Hindlimb muscle (tissue), 1 donor: ENCODE results near the gene FAM171A1. TPM values are rescaled to one million over a fixed set of nuclear protein-coding genes. Genes with fewer than 3 reads are reported as not detected.
"Not testable (repeated sequence)": the region's sequence is repeated elsewhere in the genome, so short reads cannot be mapped to it uniquely, and the experiment has no call there.

Experiments
- DNase-seq: peaks from one replicate; pipeline ENCODE4 v3.0.0-alpha.2; 2013
- polyA plus RNA-seq: library from polyadenylated mRNA; unstranded; fragments of 120-200 nt; gene quantifications from one replicate; pipeline ENCODE4 v1.2.1, GENCODE V29; 2013; ENCODE audit not compliant: insufficient read length

FAM171A1 gene
- polyA plus RNA-seq, 1 donor: 28.8 TPM

DNA sequence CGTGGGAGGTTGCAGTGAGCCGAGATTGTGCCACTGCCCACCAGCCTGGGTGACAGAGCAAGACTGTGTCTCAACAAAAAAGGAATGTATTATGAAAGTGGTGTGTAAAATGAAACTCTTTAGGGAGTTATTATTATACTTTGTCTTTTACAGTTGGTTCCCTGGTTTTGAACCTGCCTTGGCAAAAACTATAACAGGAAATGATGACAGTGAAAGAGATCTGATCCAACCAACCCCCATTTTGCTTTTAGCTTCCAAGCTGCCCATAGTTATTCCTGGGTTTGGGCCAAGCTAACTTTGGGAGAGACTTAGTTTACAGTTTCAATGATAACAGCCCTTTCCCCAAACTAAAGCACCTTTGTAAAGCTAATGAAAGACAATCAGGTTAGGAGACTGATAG is 168.4 kb downstream of the FAM171A1 start:
- no peak for DNase-seq

DNA sequence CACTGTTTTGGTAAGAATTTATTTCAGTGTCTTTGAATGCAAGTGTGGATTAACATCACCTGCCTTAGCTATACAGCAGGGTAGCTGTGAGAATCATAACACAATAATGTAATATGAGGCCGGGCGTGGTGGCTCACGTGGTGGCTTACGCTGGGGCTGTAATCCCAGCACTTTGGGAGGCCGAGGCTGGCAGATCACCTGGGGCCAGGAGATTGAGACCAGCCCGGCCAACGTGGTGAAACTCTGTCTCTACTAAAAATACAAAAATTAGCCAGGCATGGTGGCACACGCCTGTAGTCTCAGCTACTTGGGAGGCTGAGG is 168.8 kb downstream of the FAM171A1 start:
- DNase-seq: not testable (repeated sequence)

DNA sequence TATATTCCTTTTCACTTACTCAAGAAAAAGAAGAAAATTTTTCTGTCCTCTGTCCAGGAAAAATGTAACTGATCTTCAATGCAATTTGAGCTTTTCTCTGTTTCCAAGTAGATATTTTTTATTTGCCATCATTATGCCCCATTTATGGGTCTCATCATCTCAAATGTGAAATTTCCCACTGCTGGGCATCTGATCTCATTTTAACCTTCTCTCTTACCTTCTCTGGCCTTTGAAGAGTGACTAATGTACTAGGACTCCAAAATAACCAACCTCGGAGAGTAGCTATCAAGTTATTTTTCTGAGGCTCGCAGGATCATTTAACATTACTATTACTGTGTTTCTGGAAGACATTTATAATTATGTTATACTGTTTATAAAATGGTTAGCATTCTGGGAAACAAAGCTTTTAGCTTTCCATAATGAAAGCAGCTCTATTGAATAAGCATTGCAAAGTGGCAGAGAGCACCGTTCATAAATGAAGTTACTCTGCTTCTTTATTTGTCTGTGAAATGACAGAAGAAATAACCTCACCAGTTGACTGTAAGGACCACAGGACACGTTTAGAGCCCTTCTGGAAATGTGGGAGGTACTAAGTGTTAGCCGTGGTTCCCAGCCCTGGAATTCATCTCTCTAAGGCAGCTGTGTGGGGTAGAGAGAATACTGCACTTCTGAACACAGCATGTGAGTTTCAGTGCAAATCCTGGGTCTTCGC is 169.3 kb downstream of the FAM171A1 start:
- no peak for DNase-seq

DNA sequence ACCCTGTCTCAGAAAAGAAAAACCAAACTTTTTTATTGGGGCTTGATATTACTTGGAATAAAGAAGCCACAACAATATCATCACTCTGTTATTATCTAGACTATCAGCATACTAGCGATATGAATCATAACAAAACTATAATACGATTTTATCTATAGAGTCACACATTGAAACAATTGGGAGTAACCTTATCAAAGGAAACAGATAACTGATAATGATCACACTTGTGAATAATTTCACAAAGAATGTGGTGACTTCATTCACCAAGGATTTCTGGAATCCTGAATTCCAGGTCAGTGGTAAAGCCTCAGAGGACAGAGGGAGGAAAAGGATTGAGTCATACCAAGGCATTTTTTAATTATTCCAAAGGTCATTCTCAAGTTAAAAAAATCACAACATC is 170.5 kb downstream of the FAM171A1 start:
- DNase-seq: no peak

DNA sequence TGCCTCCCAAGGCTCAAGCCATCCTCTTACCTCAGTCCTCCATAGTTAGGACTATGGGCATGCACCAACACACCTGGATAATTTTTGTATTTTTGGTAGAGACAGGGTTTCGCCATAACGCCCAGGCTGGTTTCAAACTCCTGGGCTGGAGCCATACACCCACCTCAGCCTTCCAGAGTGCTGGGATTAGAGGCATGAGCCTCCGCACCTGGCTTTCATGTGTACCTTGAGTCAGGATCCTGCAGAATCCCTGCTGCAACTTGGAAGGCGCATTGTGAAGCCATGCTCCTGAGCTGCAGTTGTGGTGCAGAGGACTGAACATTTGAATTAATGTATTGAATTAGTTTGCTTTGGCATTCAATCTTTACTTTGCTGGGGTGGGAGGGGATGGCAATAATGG is 173.2 kb downstream of the FAM171A1 start:
- no peak for DNase-seq

DNA sequence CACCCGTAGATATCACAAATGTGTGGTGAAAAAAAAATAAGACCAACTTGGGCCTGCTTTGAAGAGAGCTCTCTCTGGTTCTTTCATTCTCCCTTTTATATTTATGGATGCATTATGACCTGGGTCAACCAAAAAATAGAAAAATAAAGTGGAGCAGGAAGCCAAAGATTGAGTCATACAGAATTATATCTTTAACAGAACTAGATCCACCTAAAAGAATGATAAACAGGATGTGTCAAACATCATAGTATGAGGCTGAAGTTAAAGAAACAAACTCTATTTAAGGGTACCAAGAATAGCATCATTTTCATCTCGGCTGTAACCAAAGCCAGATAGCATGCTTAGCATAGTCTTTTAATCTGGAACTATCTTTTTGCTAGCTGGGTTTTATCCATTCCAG is 173.8 kb downstream of the FAM171A1 start:
- DNase-seq: no peak

DNA sequence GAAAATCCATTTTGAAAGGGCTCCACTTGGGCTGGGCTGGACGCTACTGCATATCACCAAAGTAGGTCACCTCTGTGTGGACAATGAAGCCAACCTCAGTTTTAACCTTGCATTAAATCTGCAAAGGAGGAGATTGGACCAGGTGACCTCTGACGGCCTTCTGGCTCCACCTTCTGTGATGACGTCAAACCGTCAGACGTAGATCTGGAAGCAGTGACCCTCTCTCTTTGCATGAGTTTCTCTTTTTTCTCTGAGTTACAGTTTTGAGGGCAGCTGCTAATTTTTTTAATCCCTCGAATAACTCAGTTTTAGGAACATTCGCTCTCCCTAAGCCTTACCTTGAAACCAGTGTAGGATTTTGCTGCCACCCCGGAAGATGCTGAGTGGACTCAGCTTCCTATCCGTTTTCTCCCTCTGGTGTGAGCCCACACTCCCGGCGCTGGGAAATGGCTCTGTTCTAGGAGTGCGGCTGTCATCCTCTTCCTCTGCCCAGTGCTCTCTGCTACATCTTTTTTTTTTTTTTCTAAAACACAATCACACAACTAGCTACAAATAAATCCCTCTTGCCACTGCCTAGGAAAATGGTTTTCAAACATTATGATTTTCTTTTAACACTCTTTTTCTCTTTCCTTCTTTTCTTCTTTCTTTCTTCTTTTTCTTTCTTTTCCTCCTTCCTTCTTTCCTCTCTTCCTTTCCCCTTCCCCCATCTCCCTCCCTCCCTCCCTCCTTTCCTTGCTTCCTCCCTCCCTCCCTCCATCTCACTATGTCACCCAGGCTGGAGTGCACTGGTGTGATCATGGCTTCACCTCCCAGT is 174.9 kb downstream of the FAM171A1 start:
- DNase-seq: no peak

DNA sequence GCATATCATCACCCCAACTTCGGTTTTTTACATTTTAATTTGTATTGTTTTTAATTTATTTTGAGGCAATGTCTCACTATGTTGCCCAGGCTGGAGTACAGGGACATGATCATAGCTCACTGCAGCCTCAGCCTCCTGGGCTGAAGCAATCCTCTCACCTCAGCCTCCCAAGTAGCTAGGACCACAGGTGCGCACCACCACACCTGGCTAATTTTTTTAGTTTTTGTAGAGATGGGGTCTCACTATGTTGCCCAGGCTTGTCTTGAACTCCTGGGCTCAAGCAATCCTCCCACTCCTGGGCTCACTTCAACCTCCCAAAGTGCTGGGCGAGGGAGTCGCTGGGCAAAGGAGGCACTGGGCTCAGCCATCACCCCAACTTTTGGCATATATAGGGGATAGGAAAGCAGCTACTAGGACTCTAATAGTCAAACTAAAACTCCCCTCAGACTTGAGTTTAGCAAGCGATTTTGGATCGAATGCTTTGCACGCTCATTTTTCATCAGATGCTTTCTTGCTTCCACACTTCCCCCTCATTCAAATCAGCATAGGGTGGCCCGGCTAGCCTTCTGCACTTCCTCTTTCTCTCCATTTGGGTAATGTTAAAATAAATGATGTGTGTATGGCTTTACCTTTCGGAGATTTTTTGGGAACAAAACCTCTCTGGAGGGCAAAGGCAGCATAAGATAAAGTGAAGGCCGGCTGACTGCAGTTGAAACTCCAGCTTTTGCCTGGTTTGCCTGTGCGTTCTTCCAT is 181.8 kb downstream of the FAM171A1 start:
- no peak for DNase-seq

DNA sequence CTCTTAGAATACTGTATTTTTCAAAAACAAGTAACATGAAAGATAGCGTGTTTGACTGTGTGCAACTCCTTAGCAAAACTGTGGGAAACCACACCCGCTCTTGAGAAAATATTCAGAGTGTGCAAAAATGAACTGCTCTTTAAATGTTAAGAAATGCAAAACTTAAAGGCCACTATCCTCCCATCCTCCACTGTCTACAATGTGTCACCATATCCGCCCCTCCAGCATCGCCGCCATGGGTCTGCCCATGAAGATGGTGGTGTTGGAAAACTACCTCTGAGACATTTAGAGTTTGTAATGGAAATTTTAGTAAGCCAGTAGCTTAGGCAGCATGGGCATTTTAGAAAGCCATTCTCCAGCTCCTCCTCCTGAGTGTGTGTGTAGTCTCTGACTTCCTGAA is 182.5 kb downstream of the FAM171A1 start:
- no peak for DNase-seq

DNA sequence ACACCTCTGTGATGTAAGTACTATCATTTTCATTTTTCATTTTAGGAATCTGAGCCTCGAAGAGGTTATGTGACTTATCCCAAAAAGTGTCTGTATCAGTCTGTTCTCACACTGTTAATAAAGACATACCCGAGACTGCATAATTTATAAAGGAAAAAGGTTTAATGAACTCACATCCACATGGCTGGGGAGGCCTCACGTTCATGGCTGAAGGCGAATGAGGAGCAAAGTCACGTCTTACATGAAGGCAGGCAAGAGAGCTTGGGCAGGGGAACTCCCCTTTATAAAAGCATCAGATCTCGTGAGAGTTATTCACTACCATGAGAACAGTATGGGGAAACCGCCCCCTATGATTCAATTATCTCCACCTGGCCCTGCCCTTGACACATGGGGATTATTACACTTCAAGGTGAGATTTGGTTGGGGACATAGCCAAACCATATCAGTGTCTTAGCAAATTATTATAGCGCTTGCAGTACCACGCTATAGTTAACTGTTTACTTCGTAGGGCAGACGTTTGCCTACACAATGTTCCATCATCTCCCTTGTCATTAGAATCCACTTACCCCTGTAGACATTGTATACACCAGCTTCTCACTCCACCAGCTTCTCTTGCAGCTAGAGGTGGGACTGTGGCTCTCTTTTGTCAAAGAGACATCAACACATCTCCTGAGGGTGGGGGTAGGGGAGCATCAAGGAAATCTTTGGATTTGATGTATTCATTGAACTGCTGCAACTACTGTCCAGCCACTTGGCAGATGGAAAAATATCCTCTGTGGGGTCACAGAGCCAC is 187.2 kb downstream of the FAM171A1 start:
- no peak for DNase-seq

DNA sequence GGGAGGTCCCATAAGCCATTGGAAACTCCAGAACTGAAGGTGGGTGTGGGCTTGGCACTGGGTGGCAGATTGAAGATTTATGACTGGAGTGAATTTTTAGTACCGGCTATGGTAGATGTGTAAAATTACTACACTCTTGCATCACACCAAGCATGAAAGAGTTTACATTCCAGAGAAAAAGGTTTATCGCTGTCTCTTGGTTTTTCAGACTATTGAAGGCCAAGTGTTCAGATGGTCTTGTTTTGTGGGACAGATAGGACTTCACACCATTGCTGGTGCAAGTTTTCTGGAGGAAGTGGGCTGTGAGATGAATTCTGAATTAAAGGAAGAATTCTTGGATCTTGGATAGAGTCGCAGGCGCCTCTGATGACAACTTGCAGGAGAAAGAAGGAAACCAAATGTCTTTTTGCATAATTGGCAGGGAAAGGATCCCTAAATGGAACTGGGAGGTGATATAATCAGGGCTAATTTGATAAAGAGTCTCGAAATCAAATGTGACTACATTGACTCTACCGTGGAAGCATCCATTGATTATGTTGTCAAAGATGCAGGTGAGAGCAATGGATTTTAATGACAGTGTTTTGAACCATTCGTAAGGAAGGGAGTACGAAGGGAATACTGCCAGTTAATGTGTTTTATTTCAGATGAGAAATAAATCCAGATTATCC is 188.4 kb downstream of the FAM171A1 start:
- no peak for DNase-seq

DNA sequence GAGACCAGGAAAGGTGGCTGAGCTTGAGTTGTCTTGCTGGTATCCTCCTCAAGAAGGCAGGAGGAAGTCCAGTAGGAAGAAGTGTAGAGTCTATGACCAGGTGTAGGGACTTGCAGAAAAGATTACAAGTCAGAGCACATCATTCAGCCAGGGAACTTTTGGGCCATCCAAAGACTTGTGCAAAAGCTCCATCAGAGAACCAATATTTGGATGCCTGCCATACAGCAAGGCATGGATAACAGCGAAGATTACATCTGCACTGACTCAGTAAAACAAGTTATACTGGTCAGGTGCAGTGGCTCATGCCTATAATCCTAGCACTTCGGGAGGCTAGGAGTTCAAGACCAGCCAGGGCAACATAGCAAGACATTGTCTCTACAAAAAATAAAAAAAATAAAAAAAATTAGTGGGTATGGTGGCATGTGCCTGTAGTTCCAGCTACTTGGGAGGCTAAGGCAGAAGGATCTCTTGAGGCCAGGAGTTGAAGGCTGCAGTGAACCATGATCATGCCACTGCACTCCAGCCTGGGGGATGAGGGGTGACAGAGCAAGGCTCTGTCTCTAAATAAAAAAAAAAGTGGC is 189.4 kb downstream of the FAM171A1 start:
- DNase-seq: no peak

DNA sequence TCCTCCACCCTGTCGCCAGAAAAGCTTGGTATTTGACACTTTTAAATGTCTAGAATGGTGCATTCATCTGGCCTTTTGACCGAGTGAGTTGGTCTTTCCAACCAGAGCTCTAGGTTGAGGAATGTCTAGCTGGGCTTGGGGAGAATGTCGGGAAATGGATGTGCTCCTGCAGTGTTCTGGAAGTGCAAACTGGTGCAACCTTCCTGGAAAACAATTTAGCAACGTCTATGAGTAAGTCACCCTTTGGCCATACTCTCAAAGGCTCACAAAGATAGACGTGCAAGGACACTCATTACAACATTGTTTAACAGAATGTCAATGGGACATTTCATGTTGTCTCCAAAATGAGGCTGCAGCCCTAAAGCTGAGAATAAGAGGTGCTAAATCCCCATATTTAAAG is 190.4 kb downstream of the FAM171A1 start:
- DNase-seq: no peak

DNA sequence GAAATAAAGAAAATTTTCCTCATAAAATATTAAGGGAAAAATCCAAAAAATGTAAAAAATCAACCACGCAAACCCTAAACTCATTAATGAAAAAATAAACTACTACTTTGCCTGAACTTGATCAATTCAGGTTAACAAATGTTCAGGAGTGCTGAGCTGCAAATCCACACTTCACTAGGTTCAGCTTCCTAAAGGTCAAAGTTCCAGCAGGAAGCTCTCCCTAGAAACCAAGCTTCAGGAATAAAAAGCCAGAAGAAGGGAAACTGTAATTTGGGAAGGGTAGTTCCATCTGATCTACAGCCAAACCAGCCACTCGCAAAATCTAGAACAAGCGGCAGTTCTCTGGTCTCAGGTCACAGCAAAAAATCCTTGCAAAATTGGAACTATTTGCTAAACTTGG is 194.8 kb downstream of the FAM171A1 start:
- DNase-seq: no peak

DNA sequence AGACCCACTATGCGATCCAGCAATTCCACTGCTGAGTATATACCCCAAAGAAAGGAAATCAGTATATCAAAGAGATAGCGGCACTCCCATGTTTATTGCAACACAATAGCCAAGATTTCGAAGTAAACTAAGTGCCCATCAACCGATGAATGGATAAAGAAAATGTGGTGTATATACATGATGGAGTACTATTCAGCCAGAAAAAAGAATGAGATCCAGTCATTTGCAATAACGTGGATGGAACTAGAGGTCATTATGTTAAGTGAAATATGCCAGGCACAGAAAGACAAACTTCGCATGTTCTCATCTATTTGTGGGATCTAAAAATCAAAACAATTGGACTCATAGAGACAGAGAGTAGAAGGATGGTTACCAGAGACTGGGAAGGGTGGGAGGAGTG is 195.5 kb downstream of the FAM171A1 start:
- no peak for DNase-seq

DNA sequence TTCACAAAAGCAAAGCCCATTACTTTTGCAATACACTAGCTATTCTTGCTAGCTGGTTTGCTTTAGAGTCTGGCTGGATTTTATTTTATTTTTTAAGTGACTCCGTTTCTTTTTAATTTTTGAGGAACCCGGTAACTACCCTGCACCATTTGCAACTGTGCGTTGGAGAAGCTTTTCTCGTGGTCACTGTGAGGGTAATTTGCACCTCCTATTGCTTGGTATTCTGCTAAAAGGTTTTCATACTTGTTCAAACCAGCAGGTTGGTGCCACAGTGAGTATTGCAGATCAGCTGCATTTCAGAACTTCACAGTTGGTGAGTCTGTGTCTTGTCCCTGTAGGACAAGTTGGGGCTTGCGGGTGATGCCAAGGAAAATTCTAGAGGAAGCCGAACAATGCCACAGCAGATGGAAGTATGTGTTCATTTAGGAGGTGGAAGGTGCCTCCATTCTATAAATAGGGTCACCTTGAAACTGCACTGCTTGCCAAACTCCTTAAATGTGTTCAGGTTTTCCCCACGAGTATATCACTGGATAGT is 198.7 kb downstream of the FAM171A1 start:
- no peak for DNase-seq

DNA sequence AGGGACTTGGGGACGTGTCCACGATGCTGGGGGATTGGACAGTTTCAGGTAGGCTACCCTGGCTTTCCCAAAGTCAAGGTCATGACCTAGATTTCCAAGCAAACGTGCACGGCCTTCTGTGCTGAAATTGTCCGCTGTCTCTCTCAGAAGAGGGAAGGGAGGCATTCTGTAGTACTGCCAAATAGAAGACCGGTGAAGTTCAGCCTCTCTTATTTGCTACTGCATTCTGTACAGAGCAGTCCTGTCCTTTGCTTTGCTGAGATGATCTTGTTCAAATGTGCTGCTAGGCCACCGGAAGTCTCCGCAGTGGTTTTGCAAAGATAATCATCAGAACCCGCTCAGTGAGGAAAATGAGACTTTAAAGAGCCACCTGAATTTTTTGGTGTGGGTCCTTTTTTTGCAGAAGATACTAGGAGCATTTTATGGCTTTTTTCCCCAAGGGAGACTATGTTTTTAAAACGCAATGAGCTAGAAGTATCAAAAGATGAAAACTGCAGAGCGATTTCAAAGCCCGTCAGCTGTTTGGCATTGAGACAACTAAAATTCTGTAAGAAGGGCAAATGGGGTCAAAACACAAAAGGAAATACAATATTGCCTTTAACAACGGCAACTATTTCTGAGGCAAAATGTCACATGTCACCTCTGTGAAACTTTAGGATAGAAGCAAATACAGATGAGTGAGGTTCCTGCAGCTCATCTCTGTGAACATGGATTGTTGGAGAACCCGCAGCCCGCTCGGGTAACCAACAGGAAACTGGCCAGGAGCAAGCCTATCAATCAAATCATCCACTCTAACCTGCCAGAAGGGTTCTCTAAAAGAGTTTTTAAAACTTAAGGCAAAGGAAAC is 201.3 kb downstream of the FAM171A1 start:
- DNase-seq: peak; percentile 22

DNA sequence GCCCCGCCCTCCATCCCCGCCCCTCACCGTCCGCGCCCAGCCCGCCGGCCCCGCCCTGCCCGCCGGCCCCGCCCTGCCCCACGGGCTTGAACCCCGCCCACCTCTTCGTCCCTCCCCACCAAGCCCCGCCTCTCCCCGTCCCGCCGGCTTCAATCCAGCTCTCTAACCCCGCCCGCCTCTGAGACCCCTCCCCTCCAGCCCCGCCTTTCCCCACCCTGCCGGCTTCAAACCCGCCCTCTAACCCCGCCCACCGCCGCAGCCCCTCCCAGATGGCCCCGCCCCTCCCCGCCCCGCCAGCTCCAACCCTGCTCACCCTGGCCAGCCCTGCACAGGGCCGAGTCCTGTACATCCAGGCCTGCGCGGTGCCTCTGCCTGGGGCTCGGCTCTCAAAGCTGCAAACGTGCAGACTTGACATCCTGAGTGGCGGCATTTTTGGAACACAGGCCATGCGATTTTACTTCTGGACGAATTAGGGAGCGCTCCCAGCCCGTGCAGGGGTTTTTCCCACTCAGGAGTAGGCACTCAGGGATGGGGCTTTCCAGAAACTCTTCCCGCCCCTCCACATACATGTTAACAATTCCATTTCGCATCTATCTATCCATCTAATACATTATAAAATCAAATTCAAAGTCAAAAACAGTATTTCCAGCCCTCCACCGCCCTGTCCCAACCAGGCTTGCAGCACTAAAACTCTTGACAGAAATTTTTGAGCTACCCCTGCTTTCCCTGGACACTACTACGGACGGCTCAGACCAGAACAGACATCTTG is 202.1 kb downstream of the FAM171A1 start:
- peak; percentile 89 for DNase-seq

DNA sequence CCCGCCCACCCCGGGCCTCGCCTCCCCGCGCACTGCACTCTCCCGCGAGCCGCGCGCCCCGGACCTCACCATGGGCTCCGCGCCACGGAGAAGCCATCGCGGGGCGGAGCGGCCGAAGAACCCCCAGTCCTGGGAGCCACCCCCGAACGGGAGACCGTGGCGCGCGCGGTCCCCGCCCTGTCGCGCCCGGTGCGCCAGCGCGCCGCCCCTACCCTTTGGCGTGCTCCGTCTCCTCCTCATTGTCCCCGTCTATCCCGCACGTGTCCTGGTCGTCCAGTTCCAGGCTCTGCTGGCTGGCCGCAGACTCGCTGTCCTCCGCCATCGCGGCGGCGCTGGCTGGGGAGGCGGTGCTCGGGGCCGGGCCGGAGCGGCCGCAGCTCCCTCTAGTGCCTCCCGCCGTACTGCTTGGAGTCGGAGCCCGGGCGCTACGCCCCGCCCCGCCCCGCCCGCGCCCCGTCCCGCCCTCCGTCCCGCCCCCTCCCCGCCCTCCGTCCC is 202.8 kb downstream of the FAM171A1 start, which contains the start of gene NMT2:
TSS of gene NMT2 (minus strand) at position 403 of the 495 bp plus-strand sequence. CDS start at position 322, 81 bp downstream.
- DNase-seq: peak; percentile 87
